PFSK-1 (cell line): ENCODE data around the gene RALGPS1.

Experiments
- POLR2AphosphoS5 ChIP-seq: IDR thresholded peaks from 2 replicates; pipeline ENCODE4 v1.6.1; 2012; ENCODE audit warnings: low read depth, mild to moderate bottlenecking, control low read depth, low read length, moderate library complexity
- REST ChIP-seq, 2 experiments: IDR thresholded peaks; 2 replicates each; pipeline versions ENCODE4 v1.6.1 to v1.8.0; 2011 to 2012; ENCODE audit warnings: low read depth in 2 of 2, low read length in 2 of 2, control low read depth in 1 of 2, inconsistent platforms in 1 of 2, mild to moderate bottlenecking in 1 of 2, moderate library complexity in 1 of 2; ENCODE audit not compliant: insufficient read depth in 1 of 2
- SIN3A ChIP-seq: IDR thresholded peaks from 2 replicates; pipeline ENCODE4 v1.6.1; 2012; ENCODE audit warnings: mild to moderate bottlenecking, low read length, moderate library complexity, borderline replicate concordance; ENCODE audit not compliant: insufficient read depth
- TAF1 ChIP-seq: IDR thresholded peaks from 2 replicates; pipeline ENCODE4 v1.6.1; 2012; ENCODE audit warnings: low read length, control low read depth, borderline replicate concordance; ENCODE audit not compliant: insufficient read depth

DNA sequence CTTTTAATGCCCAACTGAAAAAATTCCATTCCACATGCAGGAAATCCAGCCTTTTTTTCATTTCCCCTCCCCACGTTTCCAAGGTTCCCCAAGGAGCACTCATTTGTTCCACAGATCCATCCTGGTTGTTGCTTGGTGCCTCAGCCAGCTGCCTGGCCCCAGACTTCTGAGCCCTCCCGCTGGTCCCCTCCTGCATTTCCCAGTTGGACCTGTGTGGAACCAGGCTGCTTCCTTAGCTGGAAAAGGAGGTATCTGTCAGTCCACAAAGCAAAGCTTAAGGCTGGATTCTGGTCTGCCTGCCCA lies 163.0 kb downstream of the RALGPS1 start:
- no peak for TF ChIP-seq REST (IDR thresholded peaks at IDR 0.05; ENCODE audit: insufficient read depth in 1 of 2, low read depth in 2 of 2, low read length in 2 of 2)
- no peak for TF ChIP-seq SIN3A
- no peak for TF ChIP-seq POLR2AphosphoS5
- no peak for TF ChIP-seq TAF1
